ENCODE data around the gene DELE1.
A peak's percentile ranks its signal among the peaks of the same experiment; 100 is the strongest.

Gene DELE1

DNA sequence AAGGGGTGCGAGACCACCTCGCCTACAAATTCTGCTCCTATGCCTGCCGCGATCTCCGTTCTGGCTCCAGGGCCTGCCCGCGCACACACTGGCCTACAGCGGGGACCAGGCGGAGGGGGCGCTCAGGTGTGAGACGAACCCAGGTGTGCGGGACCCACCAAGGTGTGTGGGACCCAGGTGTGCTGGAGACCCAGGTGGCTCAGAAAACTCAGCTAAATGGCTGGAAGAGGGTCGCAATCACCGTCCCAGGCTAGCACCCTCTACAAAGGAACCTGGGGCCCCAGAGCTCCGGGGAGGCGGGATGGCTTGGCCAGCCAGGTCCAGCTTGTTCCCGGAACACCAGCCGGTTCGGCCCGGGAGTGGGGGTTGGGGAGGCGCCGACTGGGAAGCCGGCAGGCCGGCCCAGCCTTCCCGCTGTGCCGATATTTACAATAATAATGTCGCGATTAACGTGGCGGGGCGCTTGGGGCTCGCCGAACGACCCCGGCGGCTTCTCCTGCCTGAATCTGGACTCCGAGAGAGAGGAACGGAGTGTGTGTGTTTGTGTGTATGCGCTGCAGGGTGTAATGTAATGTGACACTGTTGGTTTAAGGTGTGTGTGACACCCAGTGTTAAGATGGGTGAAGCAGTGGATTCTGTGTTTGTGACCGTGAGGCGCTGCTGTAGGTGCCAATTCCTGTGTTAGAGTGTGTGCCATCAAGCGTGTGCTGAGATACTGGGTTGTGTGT lies 46.9 kb upstream of the DELE1 start (continued):
- TF ChIP-seq ZNF48 (tag by site-specific recombination; IDR thresholded peaks at IDR 0.05) (no peak), ZNF549 (tag by site-specific recombination; IDR thresholded peaks at IDR 0.05) (no peak), ZNF10 (tag by site-specific recombination; IDR thresholded peaks at IDR 0.05) (no peak), YY1 (tag by site-specific recombination; IDR thresholded peaks at IDR 0.05) (no peak), ZNF596 (tag by site-specific recombination; IDR thresholded peaks at IDR 0.05) (no peak), KLF7 (tag by site-specific recombination; IDR thresholded peaks at IDR 0.05; ENCODE audit: borderline replicate concordance) (0 out of 2 replicates have a peak, but pooled peaks have one; percentile 47), SETDB1 (IDR thresholded peaks at IDR 0.05; ENCODE audit: insufficient read length, low read length) (no peak), ZNF37A (tag by site-specific recombination; IDR thresholded peaks at IDR 0.05) (no peak), ZNF501 (tag by site-specific recombination; IDR thresholded peaks at IDR 0.05) (peak; percentile 73), ZNF16 (tag by site-specific recombination; IDR thresholded peaks at IDR 0.05; ENCODE audit: low read depth) (no peak), SP2 (tag by site-specific recombination; IDR thresholded peaks at IDR 0.05) (no peak), ZNF426 (tag by site-specific recombination; IDR thresholded peaks at IDR 0.05) (no peak), ZNF24 (tag by site-specific recombination; IDR thresholded peaks at IDR 0.05) (peak; percentile 52; the same call in 1 of the 2 replicates), ZNF157 (tag by site-specific recombination; IDR thresholded peaks at IDR 0.05) (no peak), MEIS1 (CRISPR knock-in tag; IDR thresholded peaks at IDR 0.05; ENCODE audit: borderline replicate concordance) (no peak), ZXDB (tag by site-specific recombination; IDR thresholded peaks at IDR 0.05) (0 out of 2 replicates have a peak, but pooled peaks have one; percentile 46), ZNF561 (tag by site-specific recombination; IDR thresholded peaks at IDR 0.05; ENCODE audit: borderline replicate concordance) (no peak), ZNF311 (tag by site-specific recombination; IDR thresholded peaks at IDR 0.05; ENCODE audit: borderline replicate concordance) (no peak), RBAK (tag by site-specific recombination; IDR thresholded peaks at IDR 0.05) (no peak), ZNF610 (tag by site-specific recombination; IDR thresholded peaks at IDR 0.05; ENCODE audit: borderline replicate concordance) (no peak), ZNF302 (tag by site-specific recombination; IDR thresholded peaks at IDR 0.05; ENCODE audit: low read depth) (no peak), ZNF341 (tag by site-specific recombination; IDR thresholded peaks at IDR 0.05; ENCODE audit: low read depth) (no peak)
- TF ChIP-seq, protein P1, sequence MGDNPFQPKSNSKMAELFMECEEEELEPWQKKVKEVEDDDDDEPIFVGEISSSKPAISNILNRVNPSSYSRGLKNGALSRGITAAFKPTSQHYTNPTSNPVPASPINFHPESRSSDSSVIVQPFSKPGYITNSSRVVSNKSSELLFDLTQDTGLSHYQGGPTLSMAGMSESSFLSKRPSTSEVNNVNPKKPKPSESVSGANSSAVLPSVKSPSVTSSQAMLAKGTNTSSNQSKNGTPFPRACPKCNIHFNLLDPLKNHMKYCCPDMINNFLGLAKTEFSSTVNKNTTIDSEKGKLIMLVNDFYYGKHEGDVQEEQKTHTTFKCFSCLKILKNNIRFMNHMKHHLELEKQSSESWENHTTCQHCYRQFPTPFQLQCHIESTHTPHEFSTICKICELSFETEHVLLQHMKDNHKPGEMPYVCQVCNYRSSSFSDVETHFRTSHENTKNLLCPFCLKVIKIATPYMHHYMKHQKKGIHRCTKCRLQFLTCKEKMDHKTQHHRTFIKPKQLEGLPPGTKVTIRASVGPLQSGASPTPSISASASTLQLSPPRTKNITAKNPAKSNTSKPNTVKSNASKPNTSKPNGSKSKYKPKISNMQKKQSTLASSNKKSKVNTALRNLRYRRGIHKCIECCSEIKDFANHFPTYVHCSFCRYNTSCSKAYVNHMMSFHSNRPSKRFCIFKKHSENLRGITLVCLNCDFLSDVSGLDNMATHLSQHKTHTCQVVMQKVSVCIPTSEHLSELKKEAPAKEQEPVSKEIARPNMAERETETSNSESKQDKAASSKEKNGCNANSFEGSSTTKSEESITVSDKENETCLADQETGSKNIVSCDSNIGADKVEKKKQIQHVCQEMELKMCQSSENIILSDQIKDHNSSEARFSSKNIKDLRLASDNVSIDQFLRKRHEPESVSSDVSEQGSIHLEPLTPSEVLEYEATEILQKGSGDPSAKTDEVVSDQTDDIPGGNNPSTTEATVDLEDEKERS (tag by site-specific recombination; IDR thresholded peaks at IDR 0.05): no peak
- TF ChIP-seq, protein P2, sequence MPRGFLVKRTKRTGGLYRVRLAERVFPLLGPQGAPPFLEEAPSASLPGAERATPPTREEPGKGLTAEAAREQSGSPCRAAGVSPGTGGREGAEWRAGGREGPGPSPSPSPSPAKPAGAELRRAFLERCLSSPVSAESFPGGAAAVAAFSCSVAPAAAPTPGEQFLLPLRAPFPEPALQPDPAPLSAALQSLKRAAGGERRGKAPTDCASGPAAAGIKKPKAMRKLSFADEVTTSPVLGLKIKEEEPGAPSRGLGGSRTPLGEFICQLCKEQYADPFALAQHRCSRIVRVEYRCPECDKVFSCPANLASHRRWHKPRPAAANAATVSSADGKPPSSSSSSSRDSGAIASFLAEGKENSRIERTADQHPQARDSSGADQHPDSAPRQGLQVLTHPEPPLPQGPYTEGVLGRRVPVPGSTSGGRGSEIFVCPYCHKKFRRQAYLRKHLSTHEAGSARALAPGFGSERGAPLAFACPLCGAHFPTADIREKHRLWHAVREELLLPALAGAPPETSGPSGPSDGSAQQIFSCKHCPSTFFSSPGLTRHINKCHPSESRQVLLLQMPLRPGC (tag by site-specific recombination; IDR thresholded peaks at IDR 0.05): peak; percentile 32; the same call in 1 of the 2 replicates
- TF ChIP-seq, protein P3, sequence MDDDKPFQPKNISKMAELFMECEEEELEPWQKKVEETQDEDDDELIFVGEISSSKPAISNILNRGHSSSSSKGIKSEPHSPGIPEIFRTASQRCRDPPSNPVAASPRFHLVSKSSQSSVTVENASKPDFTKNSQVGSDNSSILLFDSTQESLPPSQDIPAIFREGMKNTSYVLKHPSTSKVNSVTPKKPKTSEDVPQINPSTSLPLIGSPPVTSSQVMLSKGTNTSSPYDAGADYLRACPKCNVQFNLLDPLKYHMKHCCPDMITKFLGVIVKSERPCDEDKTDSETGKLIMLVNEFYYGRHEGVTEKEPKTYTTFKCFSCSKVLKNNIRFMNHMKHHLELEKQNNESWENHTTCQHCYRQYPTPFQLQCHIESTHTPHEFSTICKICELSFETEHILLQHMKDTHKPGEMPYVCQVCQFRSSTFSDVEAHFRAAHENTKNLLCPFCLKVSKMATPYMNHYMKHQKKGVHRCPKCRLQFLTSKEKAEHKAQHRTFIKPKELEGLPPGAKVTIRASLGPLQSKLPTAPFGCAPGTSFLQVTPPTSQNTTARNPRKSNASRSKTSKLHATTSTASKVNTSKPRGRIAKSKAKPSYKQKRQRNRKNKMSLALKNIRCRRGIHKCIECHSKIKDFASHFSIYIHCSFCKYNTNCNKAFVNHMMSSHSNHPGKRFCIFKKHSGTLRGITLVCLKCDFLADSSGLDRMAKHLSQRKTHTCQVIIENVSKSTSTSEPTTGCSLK (tag by site-specific recombination; IDR thresholded peaks at IDR 0.05): no peak
- TF ChIP-seq, protein P4, sequence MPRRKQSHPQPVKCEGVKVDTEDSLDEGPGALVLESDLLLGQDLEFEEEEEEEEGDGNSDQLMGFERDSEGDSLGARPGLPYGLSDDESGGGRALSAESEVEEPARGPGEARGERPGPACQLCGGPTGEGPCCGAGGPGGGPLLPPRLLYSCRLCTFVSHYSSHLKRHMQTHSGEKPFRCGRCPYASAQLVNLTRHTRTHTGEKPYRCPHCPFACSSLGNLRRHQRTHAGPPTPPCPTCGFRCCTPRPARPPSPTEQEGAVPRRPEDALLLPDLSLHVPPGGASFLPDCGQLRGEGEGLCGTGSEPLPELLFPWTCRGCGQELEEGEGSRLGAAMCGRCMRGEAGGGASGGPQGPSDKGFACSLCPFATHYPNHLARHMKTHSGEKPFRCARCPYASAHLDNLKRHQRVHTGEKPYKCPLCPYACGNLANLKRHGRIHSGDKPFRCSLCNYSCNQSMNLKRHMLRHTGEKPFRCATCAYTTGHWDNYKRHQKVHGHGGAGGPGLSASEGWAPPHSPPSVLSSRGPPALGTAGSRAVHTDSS (tag by site-specific recombination; IDR thresholded peaks at IDR 0.05): no peak
- TF ChIP-seq, protein P5, sequence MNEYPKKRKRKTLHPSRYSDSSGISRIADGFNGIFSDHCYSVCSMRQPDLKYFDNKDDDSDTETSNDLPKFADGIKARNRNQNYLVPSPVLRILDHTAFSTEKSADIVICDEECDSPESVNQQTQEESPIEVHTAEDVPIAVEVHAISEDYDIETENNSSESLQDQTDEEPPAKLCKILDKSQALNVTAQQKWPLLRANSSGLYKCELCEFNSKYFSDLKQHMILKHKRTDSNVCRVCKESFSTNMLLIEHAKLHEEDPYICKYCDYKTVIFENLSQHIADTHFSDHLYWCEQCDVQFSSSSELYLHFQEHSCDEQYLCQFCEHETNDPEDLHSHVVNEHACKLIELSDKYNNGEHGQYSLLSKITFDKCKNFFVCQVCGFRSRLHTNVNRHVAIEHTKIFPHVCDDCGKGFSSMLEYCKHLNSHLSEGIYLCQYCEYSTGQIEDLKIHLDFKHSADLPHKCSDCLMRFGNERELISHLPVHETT (tag by site-specific recombination; IDR thresholded peaks at IDR 0.05): 0 out of 2 replicates have a peak, but pooled peaks have one; percentile 61
- TF ChIP-seq, protein P6, sequence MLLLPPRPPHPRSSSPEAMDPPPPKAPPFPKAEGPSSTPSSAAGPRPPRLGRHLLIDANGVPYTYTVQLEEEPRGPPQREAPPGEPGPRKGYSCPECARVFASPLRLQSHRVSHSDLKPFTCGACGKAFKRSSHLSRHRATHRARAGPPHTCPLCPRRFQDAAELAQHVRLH (tag by site-specific recombination; IDR thresholded peaks at IDR 0.05): no peak

Data from HEK293 (cell line).